ENCODE measurements around the gene LETMD1. TPM values are rescaled to one million over a fixed set of nuclear protein-coding genes. Genes with fewer than 3 reads are reported as not detected.

Gene LETMD1
- total RNA-seq, 1 donor from 2014 or later, result 29.2 TPM

DNA sequence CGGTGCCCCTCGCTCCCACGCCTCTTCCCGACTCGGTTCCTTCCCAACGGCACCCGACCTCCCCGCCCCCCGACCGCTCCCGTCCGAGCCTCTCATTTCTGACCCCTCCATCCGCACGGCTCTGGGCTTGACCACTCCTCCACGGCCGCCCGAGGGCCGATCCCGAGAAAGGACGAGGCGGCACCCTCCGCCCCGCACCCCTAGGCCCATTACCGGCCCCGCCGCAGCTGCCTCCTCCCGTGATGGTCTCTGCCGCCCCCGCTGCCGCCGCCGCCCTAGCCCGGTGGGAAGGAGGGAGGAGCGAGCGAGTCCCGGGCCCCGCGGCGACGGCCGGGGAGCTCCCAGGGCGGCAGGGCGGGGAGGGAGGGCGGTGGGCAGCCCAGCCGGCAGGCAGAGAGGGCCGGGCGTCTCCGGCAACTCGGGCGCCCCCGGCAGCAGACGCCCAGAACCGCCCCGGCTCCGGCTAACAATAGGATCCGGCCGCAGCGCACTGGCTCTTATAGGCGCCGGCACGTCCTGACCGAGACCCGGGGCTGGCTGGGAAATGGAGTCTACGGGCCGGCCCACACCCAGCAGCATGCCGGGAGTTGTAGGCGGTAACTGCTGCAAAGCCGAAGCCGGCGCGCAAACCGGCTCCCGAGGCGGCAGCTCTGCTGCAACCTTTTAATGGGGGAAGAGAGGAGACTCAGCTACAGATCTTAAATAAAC lies 35.2 kb downstream of the LETMD1 start, which contains the start of gene CSRNP2:
Gene CSRNP2 (minus strand): TSS at position 471 of the 708 bp plus-strand sequence. CDS start 7,035 bp downstream, outside the sequence.
- TF ChIP-seq, protein P1, sequence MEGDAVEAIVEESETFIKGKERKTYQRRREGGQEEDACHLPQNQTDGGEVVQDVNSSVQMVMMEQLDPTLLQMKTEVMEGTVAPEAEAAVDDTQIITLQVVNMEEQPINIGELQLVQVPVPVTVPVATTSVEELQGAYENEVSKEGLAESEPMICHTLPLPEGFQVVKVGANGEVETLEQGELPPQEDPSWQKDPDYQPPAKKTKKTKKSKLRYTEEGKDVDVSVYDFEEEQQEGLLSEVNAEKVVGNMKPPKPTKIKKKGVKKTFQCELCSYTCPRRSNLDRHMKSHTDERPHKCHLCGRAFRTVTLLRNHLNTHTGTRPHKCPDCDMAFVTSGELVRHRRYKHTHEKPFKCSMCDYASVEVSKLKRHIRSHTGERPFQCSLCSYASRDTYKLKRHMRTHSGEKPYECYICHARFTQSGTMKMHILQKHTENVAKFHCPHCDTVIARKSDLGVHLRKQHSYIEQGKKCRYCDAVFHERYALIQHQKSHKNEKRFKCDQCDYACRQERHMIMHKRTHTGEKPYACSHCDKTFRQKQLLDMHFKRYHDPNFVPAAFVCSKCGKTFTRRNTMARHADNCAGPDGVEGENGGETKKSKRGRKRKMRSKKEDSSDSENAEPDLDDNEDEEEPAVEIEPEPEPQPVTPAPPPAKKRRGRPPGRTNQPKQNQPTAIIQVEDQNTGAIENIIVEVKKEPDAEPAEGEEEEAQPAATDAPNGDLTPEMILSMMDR (conservative IDR thresholded peaks at IDR 0.05; ENCODE audit: low read depth, low read length), result no peak
- DNase-seq (ENCODE audit: low read depth), result peak; percentile 31
- H3K4me3 ChIP-seq (ENCODE audit: low read depth, low read length), result peak within 1 kb of the TSS; percentile 93

DNA sequence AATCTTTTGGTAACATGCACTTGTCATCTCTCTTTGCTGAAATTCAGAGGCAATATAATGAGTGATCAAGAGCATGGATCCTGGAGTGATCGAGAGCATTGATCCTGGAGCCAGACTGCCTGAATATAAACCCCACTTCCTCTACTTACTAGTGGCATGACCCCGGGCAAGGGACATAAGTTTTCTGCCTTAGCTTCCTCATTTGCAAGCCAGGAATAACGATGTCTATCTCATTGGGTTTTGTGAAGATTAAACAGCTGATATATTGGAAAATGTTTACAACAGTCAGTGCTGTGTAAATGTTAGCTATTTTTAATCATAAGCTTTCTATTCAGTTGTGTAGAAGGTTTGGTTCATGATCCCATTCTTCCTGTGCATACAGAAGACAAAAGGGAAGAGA lies 37.6 kb downstream of the LETMD1 start:
- TF ChIP-seq, protein P1 (conservative IDR thresholded peaks at IDR 0.05; ENCODE audit: low read depth, low read length), result no peak

DNA sequence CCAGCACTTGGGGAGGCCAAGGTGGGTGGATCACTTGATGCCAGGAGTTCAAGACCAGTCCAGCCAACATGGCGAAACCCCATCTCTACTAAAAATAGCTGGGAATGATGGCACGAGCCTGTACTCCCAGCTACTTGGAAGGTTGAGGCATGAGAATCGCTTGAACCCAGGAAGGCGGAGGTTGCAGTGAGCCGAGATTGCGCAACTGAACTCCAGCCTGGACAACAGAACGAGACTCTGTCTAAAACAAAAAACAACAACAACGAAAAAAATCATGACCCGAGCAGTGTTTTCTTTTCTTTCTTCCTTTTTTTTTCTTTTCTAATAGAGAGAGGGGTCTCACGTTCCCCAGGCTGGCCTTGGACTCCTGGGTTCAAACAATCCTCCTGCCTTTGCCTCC lies 38.8 kb downstream of the LETMD1 start:
- no peak overlapping the region for H3K4me3 ChIP-seq (ENCODE audit: low read depth, low read length)
- TF ChIP-seq, protein P1 (conservative IDR thresholded peaks at IDR 0.05; ENCODE audit: low read depth, low read length), result no peak
- no peak for DNase-seq (ENCODE audit: low read depth)

More for the DNA sequence above, 37.6 kb downstream of the LETMD1 start:
- no peak overlapping the region for H3K4me3 ChIP-seq (ENCODE audit: low read depth, low read length)
- no peak for DNase-seq (ENCODE audit: low read depth)

DNA sequence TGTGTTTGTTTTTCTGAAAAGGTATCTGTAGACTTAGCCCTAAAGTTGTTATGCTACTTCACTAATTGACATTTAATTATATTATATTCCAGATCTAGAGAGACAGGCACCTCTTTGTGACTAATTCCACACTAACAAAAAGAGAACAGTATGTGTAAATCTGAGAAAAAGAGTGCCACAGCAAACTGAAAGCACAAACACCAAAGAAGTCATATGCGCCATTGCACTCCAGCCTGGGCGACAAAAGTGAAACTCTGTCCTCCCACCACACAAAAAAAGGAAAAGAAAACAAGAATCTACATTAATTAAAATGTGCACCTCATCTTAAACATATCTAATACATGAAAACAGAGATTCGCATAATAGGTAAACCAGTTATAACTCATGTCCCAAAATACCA lies 39.7 kb downstream of the LETMD1 start:
- H3K4me3 ChIP-seq (ENCODE audit: low read depth, low read length), result no peak overlapping the region
- TF ChIP-seq, protein P1 (conservative IDR thresholded peaks at IDR 0.05; ENCODE audit: low read depth, low read length), result no peak
- no peak for DNase-seq (ENCODE audit: low read depth)

GRCh38 chr12:51090705-51091229 lies 42.6 kb downstream of the LETMD1 start:
- TF ChIP-seq, protein P1 (conservative IDR thresholded peaks at IDR 0.05; ENCODE audit: low read depth, low read length), result no peak
- H3K4me3 ChIP-seq (ENCODE audit: low read depth, low read length), result no peak overlapping the region
- no peak for DNase-seq (ENCODE audit: low read depth)

DNA sequence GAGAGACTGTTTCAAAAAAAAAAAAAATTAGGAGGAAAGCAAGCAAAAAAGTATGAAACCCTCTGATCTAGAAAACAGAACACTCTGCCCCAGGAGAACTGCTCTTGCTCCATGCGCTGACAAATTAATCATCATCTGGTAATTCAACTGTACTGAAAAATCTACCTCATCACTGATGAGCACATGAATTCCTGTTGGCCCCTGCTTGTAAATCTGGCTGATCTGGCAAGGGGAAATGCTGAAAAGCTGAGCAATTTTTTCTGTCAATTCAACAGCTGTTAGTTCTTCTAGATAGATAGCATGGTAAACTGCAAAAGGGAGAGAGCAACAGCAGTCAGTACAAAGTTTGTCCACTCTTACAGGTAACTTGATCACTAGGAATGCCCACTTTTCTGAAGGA lies 50.5 kb downstream of the LETMD1 start:
- H3K4me3 ChIP-seq (ENCODE audit: low read depth, low read length), result no peak overlapping the region
- TF ChIP-seq, protein P1 (conservative IDR thresholded peaks at IDR 0.05; ENCODE audit: low read depth, low read length), result no peak
- no peak for DNase-seq (ENCODE audit: low read depth)

DNA sequence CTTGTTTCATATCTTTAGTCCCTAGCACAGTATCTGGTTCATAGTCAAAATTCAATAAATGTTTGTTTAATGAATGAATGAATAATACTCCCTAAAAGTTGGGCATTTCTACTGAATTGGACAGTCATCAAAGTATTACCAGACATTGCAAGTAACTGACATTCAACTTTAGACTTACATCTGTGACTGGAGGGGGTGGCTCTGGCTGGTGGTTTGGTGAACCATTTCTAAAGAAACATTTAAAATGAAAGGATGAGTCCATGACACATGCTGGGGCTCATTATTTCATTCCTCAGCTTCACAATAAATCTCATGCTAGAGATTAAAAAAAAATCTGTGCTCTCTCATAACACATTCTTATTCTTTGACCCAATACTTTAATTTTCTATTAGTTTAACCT lies 55.9 kb downstream of the LETMD1 start:
- DNase-seq (ENCODE audit: low read depth), result no peak
- TF ChIP-seq, protein P1 (conservative IDR thresholded peaks at IDR 0.05; ENCODE audit: low read depth, low read length), result no peak
- no peak overlapping the region for H3K4me3 ChIP-seq (ENCODE audit: low read depth, low read length)
